ENCODE results near the gene HEPN1. TPM values are rescaled to one million over a fixed set of nuclear protein-coding genes. Genes with fewer than 3 reads are reported as not detected.

Gene HEPN1
- total and polyA plus RNA-seq, 8 donors, result 0.11 TPM; not detected in 7

GRCh38 chr11:124941703-124942102 is 22.7 kb downstream of the HEPN1 start:
- H3K36me3 ChIP-seq, result no peaks in the 10 kb centered on the region
- no peaks in the 10 kb centered on the region for H3K4me1 ChIP-seq
- DNase-seq (no peak), ATAC-seq (no peak), FAIRE-seq (no peak)
- H3K9me3 ChIP-seq, result no peaks in the 10 kb centered on the region
- intact Hi-C loops (cut with DNase I), result no loop called here
- WGBS, 2 donors, result 95 to 100% methylated on average over 1 of the region's 1 CpG
- TF ChIP-seq CTCF (IDR thresholded peaks at IDR 0.05), result no peak
- no peaks in the 10 kb centered on the region for H3K27me3 ChIP-seq
- no peak overlapping the region for H3K4me3 ChIP-seq
- H3K27ac ChIP-seq, result no peak overlapping the region

GRCh38 chr11:124942466-124943253 is 23.6 kb downstream of the HEPN1 start:
- WGBS, 2 donors, result 42% methylated on average over 6 of the region's 6 CpGs
- Histone ChIP-seq H3K4me1 (no peaks in the 10 kb centered on the region), H3K4me3 (no peak overlapping the region), H3K27me3 (no peaks in the 10 kb centered on the region), H3K36me3 (no peaks in the 10 kb centered on the region), H3K9me3 (no peaks in the 10 kb centered on the region), H3K27ac (no peak overlapping the region)
- FAIRE-seq (no peak), DNase-seq (no peak), ATAC-seq (no peak)
- intact Hi-C loops (cut with DNase I), result no loop called here
- no peak for TF ChIP-seq CTCF (IDR thresholded peaks at IDR 0.05)

- 65 to 66% methylated on average over 5 of the region's 5 CpGs for WGBS, 2 donors
- DNase-seq, result no peak
- Histone ChIP-seq H3K27ac (no peak overlapping the region), H3K36me3 (no peaks in the 10 kb centered on the region), H3K4me1 (no peaks in the 10 kb centered on the region), H3K4me3 (no peak overlapping the region), H3K27me3 (no peaks in the 10 kb centered on the region), H3K9me3 (no peaks in the 10 kb centered on the region)
- intact Hi-C loops (cut with DNase I), result no loop called here
- FAIRE-seq, result no peak
- TF ChIP-seq CTCF (IDR thresholded peaks at IDR 0.05), result no peak
- no peak for ATAC-seq
Measured at GRCh38 chr11:124943254-124943616, 24.2 kb downstream of the HEPN1 start.

- intact Hi-C loops (cut with DNase I), result no loop called here
- WGBS, 2 donors, result 48 to 72% methylated on average over 1 of the region's 1 CpG
Measured at GRCh38 chr11:124943741-124944140, 24.7 kb downstream of the HEPN1 start.

More at GRCh38 chr11:124943741-124944140, 24.7 kb downstream of the HEPN1 start:
- no peak overlapping the region for H3K4me3 ChIP-seq
- no peaks in the 10 kb centered on the region for H3K36me3 ChIP-seq
- H3K27me3 ChIP-seq, result no peaks in the 10 kb centered on the region
- H3K27ac ChIP-seq, result no peak overlapping the region
- H3K9me3 ChIP-seq, result no peaks in the 10 kb centered on the region
- H3K4me1 ChIP-seq, result no peaks in the 10 kb centered on the region
- ATAC-seq (no peak), DNase-seq (no peak), FAIRE-seq (no peak)
- no peak for TF ChIP-seq CTCF (IDR thresholded peaks at IDR 0.05)

Data from pancreas (tissue), 10 donors.